Testis (tissue), 2 donors: ENCODE measurements around the gene CNPY1.

Experiments
- POLR2A ChIP-seq: fragments of 450-650 bp; IDR thresholded peaks from one replicate; pipeline ENCODE4 v1.6.1; 2017; ENCODE audit warnings: antibody characterized with exemption, mild to moderate bottlenecking, moderate library complexity
- TF ChIP-seq, protein P1 (sequence below), 3 experiments: fragments of 450-650 bp in 2 of 3; fragments of 200-600 bp in 1 of 3; sonication (generic) in 1 of 3; IDR thresholded peaks; one replicate each; pipeline ENCODE4 v1.5.1; 2016 to 2019; ENCODE audit warnings: antibody characterized with exemption in 3 of 3, mild to moderate bottlenecking in 2 of 3, moderate library complexity in 1 of 3

DNA sequence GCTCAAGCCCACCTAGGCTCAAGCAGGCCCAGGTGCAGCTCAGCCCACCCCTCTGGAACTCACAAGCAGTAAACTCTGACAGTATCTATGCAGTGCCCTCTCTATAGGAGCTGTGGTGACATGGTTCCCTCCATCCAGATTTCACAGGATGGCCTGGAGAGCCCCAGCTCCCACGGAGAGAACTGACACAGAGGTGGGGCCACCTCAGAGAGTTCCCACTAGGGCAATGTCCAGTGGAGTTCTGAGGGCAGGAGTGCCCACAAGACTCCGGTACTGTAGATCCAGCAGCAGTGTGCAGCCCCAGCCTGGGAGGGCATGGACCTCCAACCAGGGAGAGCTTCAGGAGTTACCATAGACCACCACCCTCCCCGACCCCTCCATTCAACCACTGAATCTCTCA is 37.3 kb upstream of the CNPY1 start:
- no peak for TF ChIP-seq POLR2A
- TF ChIP-seq, protein P1, sequence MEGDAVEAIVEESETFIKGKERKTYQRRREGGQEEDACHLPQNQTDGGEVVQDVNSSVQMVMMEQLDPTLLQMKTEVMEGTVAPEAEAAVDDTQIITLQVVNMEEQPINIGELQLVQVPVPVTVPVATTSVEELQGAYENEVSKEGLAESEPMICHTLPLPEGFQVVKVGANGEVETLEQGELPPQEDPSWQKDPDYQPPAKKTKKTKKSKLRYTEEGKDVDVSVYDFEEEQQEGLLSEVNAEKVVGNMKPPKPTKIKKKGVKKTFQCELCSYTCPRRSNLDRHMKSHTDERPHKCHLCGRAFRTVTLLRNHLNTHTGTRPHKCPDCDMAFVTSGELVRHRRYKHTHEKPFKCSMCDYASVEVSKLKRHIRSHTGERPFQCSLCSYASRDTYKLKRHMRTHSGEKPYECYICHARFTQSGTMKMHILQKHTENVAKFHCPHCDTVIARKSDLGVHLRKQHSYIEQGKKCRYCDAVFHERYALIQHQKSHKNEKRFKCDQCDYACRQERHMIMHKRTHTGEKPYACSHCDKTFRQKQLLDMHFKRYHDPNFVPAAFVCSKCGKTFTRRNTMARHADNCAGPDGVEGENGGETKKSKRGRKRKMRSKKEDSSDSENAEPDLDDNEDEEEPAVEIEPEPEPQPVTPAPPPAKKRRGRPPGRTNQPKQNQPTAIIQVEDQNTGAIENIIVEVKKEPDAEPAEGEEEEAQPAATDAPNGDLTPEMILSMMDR (IDR thresholded peaks at IDR 0.05) = no peak
